Ecto neural progenitor cell (in vitro differentiated cells): ENCODE measurements around the gene NUAK2.
"Not testable (repeated sequence)": the region's sequence is repeated elsewhere in the genome, so short reads cannot be mapped to it uniquely, and the experiment has no call there.

Source experiments
- DNase-seq: peaks from one replicate; pipeline ENCODE4 v3.0.0-alpha.2; 2018; ENCODE audit warnings: low spot score

Gene NUAK2

DNA sequence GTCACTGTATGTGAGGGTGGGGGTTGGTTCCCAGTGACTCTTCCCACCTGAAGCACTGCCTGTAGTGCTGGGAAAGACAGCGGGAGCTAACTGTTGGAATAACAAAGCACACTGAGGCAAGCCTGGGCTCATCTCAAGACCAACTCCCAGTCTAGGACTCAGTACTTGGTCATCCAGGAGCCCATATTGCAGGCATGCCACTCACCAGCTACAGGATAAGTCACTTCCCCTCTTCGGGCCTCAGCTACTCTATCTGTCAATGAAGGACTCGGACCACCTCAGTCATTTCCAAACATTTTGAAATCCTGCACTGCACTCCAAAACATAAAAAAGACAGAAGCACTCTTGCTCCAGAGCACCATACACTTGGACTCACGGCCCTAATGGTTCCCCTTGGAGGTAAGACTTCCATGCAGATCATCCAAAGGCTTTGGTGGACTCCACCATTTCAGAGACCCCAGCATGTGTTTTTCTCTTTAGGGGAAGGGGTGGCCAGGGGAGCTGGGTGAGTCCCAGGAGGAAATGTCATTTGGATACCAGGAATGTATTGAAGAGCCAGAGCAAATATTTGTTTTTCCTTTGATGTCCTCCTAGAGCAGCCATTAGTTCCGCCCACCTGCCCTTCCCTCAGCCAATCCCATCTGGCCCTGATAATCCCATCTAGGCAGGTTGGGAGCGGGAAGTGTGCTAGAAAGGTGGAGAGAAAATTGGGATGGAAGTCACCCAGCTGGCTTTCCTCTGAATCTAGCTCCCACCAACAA lies 3.1 kb downstream of the NUAK2 start:
- no peak for DNase-seq

DNA sequence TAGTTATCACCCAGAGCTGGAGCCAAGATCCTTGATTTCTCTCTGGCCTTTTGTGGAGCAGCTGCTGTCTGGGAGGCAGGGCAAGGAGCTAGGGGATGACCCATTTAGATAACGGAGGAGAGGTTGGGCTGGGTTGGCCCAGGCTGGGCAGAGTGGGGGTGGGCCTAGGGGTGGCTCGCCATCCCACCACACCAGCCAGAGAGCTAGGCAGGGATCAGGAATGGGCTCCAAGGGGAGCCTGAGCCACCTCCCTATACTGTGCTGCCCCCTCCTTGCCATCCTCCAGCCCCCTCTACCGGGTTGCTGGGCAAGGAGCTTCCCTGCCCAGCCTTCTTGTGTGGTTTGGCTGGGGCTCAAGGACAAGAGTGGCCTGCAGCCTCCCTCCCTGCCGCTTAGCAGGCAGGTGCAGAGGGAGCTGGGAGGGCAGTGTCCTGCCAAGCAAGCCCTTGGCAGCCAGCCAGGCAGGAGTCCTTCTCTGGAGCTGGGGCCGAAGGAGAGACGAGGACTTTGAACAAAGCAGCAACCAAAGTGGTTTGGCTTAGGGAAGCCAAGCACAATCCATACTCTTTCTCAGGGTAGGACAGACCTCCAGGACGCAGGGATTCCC lies 4.1 kb downstream of the NUAK2 start:
- DNase-seq = no peak

DNA sequence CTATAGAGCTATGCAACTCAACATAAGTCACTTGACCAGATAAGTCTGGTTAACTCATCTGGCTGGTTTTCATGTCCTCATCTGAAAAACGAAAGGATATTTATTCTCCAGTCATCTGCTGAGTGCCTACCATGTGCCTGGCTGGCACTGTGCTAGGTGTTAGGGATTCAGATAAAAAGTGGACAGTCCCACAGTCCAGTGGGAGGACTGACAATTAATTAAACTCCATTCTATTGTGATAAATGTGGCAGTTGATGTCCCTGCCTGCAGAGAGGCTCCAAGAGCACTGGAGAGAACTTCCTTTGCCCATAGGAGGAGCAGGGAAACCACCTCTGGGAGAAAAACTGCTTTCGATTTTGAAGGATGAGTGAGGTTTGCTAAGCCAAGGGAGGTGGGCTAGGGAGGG lies 5.4 kb downstream of the NUAK2 start:
- no peak for DNase-seq

DNA sequence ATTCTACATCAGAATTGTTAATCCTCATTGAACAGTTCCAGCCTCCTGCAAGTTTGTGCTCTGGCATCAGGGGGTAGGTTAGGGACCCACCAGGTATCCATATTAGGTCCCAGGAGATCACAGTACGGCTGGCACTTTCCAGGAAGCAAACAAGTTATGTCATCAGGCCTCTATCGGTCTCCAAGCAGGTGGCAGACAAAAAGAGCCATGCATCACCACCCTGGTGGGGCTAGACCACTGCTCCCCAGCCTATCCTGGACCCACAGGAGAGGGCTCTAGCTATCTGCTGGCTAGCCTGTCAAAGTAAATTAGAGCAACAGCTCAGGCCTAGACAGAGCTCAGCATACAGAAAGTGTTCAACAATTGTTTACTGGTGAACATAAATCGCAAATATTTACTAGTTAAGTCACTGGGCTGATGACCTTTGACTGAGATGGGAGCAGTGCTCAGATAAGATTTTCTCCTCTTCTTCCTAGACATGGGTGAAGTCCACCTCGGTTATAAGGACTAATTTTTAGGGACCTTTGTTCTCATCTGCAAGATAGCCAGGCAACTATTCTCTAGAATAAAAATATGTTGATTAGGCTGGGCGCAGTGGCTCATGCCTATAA lies 6.4 kb downstream of the NUAK2 start:
- DNase-seq = no peak

DNA sequence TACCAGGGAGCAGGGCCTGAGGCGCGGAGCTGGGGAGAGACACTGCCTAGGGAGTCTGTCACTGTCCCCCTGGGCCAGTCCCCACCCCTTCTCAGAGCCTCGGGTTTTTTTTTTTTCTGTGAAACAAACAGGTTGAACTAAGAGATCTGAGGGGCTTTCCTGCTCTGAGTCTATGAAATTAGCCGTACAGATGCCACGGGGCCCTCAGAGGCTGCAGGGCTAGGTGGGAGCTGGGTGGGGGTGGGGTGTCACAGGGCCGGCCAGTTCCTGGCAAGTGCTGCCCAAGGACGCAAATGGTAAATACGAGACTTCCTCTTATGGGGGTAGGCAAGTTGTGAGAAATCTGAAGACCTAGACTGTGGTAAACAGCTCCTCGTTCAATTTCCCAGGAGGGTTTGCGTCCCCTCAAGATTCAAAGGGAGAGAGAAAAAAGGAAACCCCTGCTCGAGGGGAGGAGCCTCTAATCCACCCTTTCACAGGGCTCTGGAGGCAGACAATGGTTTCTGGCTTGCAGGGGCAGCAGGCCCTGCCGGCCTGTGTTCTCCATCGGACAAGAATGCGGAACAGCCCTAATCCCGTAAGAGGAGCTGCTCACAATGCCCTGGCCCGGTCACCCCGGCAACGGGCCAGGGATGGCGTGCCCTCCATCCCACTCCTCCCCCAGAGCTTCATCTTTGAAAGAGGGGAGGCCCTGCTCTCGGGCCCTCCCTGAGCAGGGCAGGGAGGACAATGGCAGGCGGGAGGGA lies 7.8 kb downstream of the NUAK2 start:
- DNase-seq = peak; percentile 96

DNA sequence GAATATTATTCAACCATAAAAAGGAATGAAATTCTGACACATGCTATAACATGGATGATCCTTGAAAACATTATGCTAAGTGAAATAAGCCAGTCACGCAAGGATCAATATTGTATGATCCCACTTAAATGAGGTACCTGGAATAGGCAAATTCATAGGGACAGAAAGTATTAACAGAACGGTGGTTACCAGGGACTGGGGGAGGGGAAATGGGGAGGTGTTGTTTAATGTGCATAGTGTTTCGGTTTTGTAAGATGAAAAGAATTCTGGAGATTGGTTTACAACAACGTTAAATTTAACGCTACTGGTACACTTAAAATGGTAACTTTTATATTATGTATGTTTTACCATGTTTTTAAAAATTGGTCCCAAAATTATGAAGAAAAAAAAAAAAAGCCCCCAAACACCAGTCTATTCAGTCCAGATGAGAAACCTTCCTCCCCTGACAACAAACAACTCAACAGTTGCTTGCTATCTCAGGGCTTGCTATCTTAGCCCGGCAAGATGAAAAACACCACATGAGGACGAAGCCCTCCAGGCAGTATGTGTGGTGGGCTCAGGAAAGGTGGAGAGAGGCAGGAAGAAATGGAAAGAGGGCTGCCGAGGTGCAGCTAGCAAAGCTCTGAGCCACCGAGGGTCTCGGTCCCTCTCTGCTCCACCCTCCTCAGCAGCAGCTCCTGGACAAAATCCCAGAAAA lies 8.5 kb downstream of the NUAK2 start:
- DNase-seq = no peak

DNA sequence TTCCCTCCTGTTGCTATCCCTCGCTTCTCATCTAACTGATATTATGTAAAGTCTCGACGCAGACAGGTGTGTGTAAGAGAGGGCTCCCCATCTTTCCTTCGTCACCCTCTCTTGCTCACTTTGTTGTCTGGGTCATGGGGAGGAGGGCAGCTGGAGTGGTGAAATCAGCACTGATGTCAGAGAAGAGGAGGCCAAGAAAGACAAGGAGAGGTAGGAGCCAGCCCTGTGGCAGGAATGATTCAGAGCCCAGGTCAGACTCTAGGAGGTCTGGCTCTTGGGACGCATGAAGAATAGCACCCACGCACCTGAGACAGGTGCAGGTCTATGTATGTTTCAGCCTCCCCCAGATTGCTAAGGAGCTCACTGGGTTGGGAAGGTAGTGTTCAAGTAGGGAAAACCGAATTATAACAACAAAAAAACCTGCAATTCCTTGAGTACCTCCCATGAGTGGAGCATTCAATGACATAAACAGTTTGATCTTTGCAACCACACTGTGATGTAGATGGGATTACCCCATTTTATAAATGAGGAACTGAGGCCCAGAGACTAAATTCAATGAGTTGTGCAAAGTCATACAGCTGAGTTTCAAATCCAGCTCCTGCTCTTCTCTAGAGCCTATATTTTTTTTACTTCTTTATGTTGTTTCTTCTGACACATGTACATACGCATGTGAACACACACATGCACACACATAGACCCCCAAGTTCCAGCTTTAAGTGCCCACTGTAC lies 10.4 kb downstream of the NUAK2 start:
- no peak for DNase-seq

DNA sequence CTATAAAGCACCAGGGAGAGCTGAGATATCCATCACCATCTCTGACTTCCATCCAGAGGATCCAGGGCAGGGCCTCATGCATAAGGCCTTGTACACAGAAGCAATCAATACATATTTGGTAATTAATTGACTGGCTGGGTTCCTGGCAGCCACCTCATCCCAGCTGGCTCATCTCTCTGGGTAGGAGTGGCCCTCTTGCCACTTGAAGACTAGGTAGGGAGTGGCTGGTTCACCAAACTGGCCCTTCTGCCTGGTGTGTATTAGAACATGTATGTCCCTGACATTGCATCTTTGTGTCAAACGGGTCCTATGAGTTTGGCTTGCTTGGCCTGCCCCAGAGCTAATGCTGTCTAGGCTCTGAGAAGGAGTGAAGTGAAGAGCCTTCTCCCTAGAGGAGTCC lies 11.8 kb downstream of the NUAK2 start:
- DNase-seq = no peak

DNA sequence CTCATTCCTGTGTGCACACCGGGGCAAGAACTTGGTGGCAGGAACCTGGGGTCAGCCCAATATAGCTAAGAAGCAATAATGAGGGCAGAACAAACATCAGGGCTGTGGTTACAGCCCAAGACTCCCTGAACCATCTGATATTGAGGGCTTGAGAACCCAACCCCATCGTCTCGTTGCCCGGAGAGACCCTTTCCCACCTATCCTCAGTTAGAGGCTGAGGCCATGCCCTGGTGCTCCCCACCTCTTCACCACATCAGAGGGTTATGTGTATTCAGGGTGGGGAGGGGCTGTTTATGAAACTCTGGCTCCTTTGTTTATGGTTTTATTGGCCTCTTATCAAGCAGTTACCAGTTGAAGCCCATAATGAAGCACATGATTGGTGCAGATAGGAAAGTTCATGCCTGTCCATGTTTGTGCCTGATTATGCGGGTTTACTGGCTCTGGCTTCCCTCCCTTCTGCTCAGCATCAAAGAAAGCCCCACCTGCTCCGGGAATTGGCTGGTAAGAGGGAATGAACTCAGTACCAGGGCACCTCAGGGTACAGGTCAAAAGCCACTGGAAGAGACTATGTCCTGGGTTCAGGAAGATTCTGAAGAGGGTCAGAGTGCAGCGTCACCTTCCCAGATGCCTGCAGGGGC lies 14.5 kb downstream of the NUAK2 start:
- DNase-seq = no peak

DNA sequence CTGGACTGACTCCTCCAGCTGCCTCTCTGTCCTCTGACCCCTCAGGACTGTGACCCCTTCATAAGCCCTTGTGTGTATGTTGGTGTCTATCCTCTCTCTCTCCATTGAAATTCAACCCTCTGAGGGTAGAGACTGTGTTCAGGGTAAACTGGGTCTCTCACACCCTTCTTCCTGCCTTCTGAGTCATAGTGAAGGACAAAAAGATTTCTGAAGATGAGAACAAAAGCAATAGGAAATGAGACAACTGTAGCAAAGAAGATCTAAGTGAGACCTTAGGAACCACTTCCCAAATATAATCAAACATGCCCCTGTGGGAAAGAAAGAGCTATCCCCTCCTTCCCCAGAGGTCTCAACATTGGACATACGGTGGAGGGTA lies 16.9 kb downstream of the NUAK2 start:
- no peak for DNase-seq

DNA sequence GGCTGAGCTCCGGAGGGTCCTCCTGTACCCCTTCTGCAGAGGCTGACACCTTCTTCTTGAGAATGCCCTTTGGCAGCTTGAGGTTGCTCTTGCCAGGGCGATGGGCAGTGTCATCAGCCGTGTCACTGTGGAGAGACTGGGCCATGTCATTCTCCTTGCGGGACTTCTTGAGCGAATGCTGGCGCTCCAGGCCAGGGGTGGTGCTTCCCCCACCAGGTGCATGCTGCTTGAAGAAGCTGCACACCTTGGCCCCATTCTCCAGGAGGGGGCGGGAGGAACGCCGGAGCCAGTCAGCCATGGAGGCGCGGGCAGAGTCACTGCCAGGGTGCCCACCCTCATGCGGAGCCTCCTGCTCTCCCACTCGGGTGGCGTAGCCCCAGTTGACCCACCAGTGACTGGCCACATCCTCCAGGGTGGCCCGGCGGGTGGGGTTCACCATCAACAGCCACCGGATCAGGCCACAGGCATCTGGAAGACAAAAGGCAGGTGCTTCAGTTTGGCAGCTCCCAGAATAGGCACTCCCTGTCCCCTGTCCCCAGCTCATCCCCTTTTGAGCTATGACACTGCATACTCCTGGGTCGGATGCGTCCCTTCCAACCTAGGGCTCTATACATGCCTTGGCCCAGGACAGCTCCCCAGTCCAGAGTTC lies 17.4 kb downstream of the NUAK2 start:
- DNase-seq = no peak

DNA sequence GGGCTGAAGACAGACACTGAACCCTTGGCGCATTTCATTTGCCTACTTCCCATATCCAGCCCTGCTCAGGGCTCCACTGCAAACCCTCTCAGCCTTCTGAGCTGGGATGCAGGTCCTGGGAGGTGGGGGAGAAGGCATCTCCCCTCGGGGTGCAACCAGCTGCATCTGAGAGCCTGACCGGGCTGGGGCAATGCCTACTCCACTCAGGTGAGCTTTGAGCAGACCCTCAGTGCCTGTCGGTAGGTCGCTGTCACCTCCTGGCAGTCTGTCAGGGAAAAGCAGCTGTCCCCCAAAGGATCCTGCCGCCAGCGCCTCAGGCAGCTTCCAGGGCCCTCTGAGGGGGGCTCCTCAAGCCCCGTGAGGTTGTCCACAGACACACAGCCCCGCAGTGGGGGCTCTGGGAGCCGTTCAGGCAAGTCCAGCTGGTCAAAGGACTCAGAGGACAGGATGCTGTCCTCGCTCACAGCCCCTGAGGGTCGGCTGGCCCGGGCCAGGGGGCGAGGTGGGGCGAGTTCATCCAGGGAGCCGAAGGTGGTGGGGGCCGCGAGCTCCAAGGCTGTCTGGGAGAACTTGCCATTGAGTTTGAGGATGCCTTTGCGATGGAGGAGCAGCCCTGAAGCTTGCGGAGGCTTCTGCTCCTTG lies 18.2 kb downstream of the NUAK2 start:
- no peak for DNase-seq

DNA sequence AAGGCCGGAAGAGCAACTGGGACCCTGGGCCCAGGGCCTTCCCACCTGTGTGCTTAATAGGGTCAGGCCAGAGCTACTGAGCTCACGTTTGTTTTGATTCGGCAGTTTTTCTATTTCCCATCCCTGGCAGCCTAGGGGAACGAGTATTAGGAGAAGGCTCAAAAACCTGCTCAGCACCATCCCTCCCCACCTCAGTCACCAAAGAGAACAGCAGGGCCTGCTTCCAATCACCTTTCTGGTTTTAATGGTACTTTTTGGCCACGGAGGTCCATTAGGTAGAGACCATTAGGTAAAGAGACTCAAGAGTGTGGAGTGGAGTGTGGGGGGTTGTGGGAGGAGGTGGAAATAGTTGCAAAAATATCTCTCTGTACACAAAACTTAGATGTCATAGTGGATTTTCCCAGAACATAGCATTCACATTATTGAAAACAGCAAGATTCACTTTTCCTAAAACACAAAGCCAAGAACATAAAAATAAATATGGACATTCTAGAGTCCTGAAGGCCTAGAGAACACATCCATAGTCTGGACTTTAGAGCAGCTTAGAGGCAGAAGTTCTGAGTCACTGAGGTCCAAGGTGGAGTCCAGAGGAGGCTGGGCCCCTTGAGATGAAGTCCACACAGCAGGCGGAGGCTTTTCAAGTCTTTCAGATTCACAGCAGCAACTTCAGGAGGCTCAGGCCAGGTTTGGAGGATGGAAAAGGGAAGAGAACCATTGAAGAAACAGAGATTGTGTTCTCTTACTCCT lies 19.5 kb downstream of the NUAK2 start:
- no peak for DNase-seq

DNA sequence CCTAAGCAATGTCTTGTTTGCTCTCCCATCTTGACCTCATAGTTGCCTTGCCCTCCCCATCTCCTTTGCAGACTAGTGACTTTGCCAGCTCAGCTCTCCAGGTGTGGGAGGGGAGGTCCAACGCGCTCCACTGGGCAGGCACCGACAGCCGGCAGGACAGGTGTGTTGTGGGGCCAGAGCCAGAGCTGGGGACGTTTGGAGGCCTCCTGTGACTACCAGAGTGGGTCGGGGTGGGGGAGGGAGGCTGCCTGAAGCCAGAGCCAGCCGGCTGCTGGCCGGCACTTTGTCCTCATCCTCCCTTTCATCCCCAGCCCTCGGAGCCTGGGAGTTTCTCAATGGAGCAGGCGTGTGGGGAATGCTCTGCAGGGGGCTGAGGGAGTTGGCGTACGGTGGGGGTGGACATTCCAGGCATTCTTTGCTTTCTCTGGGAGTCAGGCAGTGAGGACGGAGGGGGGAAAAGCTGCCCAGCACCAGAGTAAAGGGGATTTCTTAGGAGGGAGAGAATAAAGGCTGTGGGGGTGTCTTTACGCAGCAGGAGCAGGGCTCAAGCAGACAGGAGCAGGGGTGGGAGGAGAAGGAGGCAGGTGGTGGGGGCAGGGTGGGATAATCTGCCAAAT lies 20.2 kb downstream of the NUAK2 start:
- peak; percentile 98 for DNase-seq

DNA sequence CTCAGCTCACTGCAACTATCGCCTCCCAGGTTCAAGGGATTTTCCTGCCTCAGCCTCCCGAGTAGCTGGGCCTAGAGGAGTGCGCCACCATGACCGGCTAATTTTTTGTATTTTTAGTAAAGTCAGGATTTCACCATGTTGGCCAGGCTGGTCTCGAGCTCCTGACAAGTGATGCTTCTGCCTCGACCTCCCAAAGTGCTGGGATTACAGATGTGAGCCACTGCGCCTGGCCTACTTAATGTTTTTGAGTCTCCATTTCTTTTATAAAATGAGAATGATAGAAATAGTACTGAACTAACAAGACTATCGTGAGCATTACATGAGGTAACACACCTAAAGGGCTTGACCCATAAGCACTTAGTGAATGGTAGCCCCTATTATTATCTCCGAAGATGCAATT lies 21.4 kb downstream of the NUAK2 start:
- DNase-seq = no peak

DNA sequence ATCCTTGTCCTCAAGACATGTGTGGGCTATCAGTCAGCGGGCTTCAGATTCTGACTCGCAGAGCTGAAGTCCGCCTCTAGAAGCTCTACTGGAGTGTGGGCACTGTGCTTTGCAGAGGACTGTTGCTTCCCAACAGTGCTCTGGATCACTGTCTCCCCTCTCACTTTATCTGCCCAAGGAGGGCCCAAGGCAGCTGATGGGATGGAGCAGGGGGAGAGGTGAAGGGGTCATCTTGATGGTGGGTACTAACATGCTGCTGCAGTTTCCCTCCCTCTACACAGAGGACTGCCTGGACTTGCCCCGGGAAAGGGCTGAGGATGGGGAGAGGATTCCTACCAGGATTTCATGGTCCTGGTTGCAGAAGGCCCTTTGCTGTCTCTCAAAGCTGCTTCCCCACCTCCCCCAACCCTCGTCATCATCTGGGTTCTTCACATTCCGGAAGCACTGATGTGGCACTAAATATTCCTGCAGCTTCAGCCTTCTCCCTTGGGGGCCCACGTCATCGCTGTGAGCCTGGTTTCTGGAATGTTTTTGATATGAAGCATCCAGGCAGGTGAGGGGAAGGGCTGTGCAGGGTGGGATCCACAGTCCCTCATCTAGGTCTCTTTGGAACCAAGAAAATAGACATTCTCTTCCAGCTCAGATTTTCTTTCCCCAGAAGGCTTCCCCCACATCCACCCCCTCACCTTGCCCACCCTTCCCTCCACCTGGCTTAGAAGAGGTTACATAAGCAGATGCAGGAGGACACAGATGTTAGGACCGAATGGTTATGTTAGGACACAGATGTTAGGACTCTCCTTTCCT lies 23.2 kb downstream of the NUAK2 start:
- DNase-seq = peak; percentile 78

DNA sequence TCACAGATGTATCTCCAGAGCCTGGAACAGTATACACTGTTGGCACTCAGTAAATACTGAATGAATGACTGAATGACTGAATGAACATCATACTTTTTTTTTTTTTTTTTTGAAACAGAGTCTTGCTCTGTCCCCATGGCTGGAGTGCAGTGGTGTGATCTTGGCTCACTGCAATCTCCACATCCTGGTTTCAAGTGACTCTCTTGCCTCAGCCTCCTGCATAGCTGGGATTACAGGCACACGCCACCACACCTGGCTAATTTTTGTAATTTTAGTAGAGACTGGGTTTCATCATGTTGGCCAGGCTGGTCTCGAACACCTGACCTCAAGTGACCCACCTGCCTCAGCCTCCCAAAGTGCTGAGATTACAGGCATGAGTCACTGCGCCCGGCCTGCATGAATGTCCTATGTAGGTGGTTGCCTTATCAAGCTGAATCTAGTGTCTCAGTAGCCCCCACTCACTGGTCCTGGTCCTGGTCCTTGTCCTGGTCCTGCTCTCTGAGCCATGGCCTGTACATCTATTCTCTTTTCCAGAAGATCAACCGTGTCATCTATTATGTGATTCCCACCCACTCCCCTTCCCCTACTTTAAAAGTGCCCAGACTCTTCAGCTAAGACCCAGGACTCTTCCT lies 23.9 kb downstream of the NUAK2 start:
- DNase-seq = not testable (repeated sequence)

DNA sequence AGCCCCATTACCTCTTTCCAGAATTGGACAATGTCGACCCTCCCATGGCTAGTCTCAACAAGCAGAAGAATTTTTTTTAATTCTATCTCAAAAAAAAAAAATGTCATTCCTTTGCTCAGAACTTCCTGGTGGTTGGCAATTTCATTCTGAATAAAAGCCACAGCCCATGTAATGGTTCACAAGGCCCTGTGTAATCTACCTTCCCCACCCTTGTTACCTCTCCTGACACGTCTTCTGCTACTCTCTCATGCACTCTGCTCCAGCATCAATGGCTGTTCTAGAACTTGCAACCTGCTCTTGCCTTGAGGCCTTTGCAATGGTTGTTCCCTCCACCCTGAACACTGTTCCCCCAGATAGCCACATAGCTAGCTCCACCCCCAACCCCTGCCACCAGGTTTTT lies 25.4 kb downstream of the NUAK2 start:
- DNase-seq = no peak
